OCI-LY1 (cell line): ENCODE data around the gene TOX2.

Experiments
- EZH2 ChIP-seq: fragments of 200-600 bp; sonication (generic), shearing (Covaris generic); IDR thresholded peaks from 2 replicates; pipeline ENCODE4 v1.8.0; 2017; ENCODE audit warnings: borderline replicate concordance, mixed run types, mild to moderate bottlenecking, antibody characterized with exemption, low read length, moderate library complexity, mixed read lengths
- TF ChIP-seq, protein P1 (sequence below): fragments of 200-600 bp; sonication (generic), shearing (Covaris generic); IDR thresholded peaks from 2 replicates; pipeline ENCODE4 v1.5.1; 2017; ENCODE audit warnings: mild to moderate bottlenecking, antibody characterized with exemption, low read length, moderate library complexity, mixed read lengths

DNA sequence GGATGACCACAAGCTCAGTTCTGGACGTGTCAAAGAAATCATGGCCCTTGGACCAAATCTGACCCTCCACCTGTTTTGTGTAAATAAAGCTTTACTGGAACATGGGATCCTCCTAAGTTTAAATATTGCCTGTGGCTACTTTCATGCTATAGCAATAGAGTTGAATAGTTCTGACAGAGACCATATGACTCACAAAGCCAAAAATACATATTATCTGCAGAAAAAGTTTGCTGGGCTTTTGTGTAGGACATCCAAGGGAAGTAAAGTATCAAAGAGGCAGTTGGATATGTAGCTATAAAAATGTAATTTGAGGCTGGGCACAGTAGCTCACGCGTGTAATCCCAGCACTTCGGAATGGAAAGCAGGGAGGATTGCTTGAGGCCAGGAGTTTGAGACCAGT, 78.9 kb downstream of the TOX2 start:
- TF ChIP-seq, protein P1, sequence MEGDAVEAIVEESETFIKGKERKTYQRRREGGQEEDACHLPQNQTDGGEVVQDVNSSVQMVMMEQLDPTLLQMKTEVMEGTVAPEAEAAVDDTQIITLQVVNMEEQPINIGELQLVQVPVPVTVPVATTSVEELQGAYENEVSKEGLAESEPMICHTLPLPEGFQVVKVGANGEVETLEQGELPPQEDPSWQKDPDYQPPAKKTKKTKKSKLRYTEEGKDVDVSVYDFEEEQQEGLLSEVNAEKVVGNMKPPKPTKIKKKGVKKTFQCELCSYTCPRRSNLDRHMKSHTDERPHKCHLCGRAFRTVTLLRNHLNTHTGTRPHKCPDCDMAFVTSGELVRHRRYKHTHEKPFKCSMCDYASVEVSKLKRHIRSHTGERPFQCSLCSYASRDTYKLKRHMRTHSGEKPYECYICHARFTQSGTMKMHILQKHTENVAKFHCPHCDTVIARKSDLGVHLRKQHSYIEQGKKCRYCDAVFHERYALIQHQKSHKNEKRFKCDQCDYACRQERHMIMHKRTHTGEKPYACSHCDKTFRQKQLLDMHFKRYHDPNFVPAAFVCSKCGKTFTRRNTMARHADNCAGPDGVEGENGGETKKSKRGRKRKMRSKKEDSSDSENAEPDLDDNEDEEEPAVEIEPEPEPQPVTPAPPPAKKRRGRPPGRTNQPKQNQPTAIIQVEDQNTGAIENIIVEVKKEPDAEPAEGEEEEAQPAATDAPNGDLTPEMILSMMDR, result no peak
- no peak for TF ChIP-seq EZH2
